Panc1 (cell line): ENCODE data around the gene EEF1AKMT2.

Experiments used
- CTCF ChIP-seq: fragments of 450-650 bp; IDR thresholded peaks from 2 replicates; pipeline ENCODE4 v1.5.1; 2017; ENCODE audit warnings: mild to moderate bottlenecking
- REST ChIP-seq, 2 experiments: IDR thresholded peaks; 2 replicates each; pipeline ENCODE4 v1.6.1; 2011 to 2012; ENCODE audit warnings: low read depth in 2 of 2, control low read depth in 1 of 2, low read length in 1 of 2, mild to moderate bottlenecking in 1 of 2, moderate library complexity in 1 of 2; ENCODE audit not compliant: insufficient read depth in 1 of 2

DNA sequence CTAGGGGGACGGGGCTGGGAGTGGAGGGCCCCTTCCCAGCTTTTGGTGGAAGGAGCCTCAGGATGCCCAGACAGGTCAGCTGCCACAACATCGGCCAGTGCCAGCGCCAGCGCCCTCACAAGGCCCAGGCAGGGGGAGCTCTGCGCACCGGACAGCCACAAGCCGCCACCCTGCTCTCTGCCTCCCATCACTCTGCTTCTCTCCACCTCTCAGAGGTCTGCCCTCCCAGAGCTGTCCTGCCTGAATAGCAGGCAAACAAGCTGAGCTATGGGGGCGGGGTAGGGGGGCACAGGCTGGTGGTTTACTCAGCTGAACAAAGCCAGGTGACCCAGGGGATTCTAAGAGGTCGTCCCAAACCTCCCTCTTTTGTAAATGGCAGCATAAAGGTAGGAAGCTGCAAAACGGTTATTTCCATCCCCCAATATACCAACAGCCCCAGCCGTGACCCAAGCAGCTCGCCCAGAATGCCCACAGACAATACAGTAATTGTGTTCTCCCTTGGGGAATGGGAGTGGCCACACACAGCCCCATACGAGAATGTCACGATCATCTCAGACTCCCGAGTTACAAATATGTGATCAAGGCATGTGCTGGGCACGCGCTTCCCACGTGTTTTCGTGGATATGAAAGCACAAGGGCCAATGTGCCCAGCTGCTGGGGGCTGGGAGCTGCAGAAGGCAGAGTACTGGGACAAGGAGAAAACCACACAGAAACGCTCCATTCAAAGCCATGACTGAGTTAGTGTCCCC is 67.2 kb downstream of the EEF1AKMT2 start:
- TF ChIP-seq CTCF (no peak), REST (IDR thresholded peaks at IDR 0.05; ENCODE audit: insufficient read depth in 1 of 2, low read depth in 2 of 2, low read length in 1 of 2) (no peak)
